ELR (cell line): ENCODE measurements around the gene ZSCAN12.
"Not testable (repeated sequence)": the region's sequence is repeated elsewhere in the genome, so short reads cannot be mapped to it uniquely, and the experiment has no call there.

Experiments
- DNase-seq: peaks from one replicate; pipeline ENCODE4 v3.0.0-alpha.2; 2015; ENCODE audit warnings: low read depth

The ZSCAN12 gene

DNA sequence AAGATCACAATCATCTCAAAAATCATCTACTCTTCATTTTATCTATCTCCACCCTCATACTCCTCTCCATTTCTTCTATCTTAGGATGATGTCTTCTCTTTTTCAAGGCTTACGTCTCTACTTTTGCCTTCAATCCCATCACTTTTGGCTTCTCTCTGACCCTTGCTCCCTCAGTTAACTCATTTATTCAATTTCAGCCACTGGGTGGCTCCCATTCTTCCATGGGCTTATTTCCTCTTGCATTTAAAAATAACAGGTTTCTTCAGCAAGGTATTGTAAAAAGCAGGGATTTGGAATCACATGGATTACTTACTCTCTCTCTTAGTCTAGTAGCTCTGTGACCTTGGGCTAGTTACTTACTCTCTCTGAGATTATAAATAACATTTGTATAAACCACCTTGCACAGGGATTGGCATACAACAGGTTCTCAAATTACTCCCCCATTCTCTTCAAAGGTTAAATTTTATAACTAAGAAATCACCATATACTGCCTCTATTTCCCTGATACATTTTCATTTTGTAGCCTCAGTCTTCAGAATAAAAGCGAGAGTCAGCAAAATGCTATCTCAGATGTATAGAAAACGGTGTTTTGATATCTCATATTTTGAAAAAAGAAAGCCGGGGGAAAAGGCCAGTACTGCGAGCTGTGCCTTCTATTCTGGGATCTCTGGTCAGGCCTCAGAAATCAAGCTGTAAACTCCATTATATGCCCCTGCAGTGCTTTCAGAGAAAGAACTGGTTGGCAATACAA, 5.5 kb downstream of the ZSCAN12 start:
- DNase-seq: peak; percentile 38

DNA sequence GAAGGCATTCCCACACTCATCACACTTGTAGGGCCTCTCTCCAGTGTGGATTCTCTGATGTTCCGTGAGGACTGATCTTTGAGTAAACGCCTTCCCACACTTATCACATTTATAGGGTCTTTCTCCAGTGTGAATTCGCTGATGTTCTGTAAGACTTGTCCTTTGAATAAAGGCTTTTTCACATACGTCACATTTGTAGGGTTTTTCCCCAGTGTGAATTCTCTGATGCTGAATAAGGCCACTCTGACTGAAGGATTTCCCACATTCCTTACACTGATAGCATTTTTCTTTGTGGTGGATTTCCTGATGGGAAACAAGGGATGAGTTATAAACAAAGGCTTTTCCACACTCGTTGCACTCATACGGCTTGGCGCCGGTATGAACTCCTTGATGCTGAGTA, 8.9 kb downstream of the ZSCAN12 start:
- DNase-seq: no peak

DNA sequence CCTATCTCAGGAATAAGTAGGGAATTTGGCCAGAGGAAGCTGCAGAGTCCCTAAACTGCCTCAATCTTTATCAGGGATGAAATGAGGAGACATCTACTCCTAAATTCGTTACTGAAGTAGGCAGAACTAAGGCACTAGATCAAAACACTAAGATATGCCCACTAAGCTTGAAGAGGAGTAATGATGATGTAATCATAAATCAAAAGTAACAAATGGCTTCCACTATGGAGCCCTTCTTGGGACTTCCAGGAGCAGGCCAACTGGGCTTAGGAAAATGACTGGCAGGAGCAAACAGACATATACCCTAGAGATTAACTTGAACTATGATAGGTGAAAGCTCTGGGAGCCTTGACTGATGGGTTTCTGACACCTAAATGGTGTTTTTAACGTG, 15.4 kb downstream of the ZSCAN12 start:
- no peak for DNase-seq

DNA sequence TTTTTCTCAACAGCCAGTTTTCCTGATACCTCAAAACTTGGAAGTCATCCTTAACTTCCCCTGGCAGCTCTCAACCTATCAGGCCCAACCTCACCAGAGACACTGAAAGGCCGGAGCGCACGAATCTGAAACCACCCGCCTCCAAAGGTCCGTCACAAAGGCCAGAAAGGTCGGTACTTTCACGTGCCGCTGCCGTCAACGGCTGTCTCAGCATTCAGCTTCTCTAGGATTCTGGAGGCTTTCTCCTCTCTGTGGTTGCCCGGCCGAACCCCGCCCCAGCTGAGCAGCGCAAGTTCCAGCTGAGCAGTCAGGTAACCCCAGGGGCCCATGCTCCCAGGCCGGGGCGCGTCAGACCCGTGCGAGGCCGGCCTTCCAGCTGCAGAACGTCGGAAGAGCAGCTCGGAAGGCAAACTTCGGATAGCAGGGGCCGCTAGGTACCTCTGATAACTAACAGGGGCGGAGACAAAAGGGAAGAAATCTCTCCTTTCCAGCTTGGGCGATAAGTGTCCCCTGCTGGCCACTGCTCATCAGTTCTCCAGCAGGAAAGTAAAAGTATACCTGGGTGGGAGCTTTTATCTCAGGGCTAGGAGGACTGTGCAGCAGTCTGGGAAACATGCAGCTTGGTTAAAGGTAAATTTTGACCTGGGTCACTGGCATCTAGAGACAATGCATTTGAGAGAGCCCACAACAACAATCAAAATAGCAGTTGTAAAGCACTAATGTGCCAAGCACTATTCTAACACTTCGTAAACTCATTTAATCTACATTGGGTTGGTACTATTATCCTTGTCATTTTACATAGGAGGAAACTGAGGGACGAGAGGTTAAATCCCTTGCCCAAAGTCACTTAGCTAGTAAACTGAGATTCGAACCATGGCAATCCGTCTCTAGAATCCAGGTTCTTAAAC, 16.1 kb downstream of the ZSCAN12 start:
- peak; percentile 43 for DNase-seq

DNA sequence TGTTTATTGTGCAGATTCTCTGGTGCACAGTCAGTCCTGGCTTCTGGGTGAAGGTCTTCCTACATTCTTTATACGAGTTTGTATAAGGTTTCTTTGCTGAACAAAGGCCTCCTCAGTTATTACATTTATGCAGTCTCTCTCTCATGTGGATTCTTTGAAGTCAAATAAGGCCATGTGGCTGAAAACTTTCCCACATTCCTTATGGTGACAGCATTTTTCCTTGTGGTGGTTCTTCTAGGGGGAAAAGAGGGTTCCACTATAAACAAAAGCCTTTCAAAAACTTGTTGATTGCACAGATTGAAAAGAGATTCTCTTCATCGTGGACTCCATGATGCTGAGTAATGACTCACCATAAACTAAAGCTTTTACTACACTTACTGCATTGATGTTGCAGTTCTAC, 19.2 kb downstream of the ZSCAN12 start:
- no peak for DNase-seq

DNA sequence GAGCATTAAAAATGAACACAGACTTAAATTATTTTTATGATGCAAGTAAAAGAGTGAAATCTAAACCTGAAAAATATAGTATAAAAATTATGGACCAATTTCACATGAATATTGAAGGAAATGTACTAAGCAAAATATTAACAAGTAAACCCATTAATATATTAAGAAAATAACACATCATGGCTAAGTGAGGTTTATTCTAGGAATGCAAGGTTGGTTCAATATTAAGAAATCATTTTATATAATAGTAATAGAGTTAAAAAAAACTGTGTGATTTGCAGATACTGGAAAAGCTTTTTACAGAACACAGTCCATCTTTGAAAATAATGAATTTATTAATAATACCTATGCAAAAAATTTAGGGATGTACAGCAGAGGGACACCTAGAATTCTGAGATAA, 20.9 kb downstream of the ZSCAN12 start:
- no peak for DNase-seq

DNA sequence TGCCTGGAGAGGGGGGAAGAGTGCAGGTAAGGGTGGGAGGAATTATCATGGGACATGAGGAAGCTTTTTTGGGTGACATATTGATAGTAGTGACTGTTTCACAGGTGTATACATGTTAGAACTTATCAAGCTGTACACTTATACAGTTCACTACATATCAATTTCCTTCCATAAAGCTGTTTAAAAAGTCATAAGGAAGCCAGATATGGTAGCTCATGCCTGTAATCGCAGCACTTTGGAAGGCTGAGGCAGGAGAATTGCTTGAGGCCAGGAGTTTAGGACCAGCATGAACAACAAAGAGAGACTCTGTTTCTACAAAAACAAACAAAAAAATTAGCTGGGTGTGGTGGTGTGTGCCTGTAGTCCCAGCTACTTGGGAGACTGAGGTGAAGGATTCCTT, 21.7 kb downstream of the ZSCAN12 start:
- DNase-seq: no peak

DNA sequence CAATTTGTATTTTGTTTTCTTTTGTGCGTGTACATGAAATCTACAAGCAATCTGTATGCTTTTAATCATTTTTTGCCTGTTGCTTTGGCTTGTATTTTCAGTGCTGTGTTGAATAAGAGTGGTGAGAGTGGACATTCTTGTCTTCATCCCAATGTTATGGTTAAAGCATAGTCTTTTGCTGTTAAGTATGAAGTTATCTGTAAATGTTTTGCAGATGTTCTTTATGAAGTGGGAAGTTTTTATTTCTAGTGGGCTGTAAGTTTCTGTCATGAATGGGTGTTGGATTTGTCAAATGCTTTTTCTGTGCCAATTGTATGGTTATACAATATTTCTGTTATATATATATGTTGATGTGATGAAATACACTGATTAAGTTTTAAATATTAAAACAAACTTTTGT, 25.6 kb downstream of the ZSCAN12 start:
- DNase-seq: no peak

DNA sequence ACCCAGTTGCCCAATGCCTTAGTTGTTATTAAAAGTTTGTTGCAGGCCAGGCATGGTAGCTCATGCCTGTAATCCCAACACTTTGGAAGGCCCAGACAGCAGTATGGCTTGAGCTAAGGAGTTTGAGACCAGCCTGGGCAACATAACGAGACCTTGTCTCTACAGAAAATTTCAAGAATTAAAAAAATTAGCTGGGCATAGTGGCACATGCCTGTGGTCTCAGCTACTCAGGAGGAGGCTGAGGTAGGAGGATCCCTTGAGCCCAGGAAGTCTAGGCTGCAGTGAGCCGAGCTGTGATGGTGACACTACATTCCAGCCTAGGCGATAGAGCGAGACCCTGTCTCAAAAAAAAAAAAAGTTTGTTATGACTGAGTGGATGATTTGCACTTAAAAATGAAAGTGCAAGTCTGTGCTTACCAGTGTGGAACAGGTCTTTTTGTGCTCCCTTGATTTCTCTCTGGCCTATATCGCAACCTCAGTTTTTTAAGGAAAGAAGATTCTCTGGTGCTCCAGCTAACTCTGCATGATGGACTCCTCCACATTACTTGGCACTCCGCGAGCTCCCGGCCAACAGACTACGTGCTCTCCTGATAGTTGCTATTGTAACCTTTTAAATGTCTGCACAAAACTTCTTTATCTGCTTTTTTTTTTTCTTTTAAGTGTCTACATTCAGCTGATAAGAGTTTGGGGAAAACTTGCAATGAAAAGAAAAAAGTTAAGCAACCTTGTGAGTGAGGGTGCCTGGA, 27.7 kb downstream of the ZSCAN12 start:
- no peak for DNase-seq

DNA sequence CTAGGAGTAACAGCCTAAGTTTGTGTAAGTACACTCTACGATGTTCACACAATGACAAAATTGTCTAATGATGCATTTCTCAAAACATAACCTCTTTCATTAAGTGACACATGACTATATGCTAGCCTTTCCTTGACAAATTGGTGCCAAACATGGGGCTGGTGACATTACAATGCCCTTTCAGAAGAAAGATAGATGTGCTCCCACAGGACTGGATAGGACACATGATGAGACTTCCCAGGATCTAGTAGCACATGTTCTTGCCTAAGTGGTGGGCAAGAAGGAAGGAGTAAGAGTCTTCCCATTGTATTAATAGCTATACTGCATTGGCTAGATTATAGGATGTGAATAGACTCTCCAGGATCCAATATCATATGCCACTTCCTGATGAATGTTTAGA, 28.3 kb downstream of the ZSCAN12 start:
- no peak for DNase-seq

DNA sequence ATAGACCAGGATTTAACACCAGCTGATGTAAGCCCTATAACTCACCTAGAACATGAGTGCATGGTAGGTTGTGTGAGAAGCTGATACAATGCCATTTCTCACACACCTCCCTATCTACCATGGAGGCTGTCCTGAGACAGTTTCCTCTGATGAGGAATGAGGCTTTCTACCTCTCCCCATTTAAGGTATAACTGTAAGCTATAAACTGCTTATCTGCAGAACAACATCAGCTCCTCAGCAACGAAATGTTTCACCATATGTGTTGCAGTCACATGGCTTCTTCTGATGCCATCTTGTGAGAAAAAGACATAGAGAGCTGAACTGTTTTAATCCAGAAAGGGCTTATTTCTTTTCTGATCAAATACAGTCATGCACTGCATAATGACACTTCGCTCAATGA, 29.1 kb downstream of the ZSCAN12 start:
- DNase-seq: no peak

DNA sequence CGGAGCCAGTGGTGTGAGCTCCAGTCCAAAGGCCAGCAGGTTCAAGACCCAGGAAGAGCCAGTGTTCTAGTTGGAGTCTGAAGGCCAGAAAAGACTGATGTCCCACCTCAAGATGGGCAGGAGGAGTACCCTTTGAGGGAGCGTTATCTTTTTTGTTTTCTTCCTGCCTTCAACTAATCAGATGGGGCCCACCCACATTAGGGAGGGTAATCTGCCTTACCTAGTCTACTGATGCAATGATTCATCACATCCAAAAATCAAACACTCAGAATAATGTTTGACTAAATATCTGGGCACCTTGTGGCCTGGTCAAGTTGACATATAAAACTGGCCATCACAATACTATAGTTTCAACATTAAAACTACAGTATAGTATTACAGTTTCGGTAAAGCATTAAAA, 30.1 kb downstream of the ZSCAN12 start:
- no peak for DNase-seq

DNA sequence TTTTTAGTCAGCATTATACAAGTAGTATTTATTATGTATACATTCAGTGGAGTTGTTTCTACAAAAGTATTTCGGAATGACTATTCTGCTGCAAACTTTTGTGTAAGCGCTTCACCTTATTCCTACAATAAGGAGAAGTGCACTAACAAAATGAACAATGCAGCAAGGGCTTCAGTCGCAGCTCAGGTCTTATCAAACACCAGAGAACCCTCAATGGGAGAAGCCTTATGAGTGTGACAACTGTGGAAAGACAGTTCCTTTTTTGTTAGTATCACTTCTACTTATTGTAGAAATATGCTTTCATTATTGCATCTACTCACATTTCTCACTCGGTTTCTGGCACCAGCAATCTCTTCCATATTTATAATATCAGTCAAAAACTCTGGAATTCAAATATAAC, 31.0 kb downstream of the ZSCAN12 start:
- DNase-seq: no peak

DNA sequence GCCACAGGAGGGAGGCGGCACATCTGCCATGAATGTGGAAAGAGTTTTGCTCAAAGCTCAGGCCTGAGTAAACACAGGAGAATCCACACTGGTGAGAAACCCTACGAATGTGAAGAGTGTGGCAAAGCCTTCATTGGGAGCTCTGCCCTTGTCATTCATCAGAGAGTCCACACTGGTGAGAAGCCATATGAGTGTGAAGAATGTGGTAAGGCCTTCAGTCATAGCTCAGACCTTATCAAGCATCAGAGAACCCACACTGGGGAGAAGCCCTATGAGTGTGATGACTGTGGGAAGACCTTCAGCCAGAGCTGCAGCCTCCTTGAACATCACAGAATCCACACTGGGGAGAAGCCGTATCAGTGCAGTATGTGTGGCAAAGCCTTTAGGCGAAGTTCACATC, 34.0 kb downstream of the ZSCAN12 start:
- not testable (repeated sequence) for DNase-seq

DNA sequence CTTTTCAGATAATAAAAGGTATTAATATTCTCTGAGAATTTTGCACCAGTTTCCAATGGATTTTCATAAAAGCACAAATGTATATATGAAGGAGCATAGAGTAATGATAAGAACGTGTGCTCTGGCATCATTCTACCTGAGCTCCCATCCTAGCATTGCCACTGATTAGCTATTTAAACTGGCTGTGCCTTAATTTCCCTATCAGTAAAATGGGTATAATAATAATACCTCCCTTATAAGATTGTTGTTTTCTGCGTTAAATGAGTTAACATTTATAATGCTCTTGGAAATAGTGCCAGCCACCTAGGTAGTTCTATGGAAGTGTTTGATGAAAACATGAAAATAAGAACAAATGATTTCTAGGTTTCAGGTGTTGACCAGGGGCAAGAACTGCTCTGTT, 38.6 kb downstream of the ZSCAN12 start:
- no peak for DNase-seq

DNA sequence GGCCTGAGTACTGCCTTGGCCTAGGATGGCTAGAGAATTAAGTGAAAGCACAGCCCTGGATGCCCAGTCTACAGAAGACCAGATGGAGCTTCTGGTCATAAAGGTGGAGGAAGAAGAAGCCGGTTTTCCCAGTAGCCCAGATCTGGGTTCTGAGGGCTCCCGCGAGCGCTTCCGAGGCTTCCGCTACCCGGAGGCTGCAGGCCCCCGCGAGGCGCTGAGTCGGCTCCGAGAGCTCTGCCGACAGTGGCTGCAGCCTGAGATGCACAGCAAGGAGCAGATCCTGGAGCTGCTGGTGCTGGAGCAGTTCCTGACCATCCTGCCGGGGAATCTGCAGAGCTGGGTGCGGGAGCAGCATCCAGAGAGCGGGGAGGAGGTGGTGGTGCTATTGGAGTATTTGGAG, 40.0 kb downstream of the ZSCAN12 start:
- not testable (repeated sequence) for DNase-seq

DNA sequence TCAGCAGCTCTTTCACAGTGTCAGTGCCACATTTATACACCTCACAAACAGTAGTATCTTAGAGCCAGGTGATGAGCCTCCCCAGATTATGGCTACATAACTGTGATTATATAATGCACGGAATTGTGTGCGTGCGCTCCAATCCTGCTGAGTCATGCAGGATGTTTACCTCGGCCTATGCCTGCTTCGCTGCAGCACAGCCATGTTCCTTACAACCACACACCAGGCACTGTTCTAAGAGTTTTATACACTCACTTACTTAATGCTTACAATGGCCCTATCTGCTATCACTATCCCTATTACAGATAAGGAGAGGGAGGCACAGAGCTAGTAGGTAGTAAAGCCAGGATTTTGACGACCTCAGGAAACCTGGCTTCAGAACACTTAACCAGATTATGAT, 42.5 kb downstream of the ZSCAN12 start:
- DNase-seq: peak; percentile 58

DNA sequence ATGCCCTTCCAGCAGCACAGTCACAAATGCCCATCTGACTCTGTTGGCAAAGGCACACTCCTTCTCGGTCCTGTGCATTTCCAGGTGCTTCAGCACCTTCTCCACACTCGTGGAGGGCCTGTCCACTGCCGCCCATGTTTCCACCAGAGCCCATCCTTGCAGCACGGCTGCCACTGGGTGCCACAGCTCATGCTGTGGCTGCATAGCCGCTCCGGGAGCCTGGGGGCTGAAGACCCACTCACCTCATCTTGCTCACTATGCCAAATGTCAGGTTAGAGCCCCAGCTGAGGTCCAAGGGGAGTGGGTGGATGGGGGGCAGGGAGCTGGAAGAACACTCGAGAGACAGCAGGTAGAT, 42.9 kb downstream of the ZSCAN12 start:
- DNase-seq: no peak

DNA sequence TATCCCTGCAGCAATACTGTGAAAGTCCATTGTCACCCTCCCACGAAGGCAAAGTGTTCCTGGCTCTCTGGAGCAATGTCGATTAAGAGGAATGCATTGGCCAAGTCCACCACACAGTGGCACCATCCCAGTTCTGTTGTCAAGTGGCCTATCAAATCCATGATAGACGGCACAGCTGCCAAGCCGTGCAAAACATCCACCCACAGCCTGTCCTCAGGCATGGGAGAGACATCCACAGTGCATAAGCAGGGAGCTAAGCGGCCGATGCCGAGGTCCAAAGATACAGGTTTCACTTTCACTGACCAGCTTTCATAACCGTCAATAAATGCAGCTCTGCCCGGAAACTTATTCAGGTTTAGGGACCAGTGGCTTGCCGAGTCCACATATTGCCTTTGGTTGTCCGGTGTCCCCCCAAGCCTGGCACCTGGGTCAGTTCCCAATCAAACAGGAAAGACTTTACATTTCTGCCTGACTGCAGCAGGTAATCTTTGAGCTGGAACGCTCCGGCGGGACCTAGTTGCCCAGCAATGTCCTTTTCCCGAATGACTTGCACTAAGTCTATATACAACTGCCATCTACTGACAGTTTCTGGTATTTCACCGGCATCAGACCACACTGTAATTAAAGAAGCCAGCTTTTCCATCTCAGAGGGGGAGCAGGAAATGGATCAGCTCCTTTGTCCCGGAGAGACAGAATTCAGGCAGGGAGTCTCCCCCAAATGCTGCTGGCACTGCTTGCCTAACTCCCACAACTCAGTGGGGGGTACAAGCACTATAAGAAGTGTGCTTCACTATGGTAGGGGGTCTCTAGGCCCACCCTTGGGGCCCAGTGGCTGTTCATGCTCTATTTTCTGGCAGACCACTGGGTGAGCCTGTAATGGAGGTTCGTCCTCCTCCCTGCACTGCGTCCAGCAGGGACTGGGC, 43.5 kb downstream of the ZSCAN12 start:
- DNase-seq: peak; percentile 93

DNA sequence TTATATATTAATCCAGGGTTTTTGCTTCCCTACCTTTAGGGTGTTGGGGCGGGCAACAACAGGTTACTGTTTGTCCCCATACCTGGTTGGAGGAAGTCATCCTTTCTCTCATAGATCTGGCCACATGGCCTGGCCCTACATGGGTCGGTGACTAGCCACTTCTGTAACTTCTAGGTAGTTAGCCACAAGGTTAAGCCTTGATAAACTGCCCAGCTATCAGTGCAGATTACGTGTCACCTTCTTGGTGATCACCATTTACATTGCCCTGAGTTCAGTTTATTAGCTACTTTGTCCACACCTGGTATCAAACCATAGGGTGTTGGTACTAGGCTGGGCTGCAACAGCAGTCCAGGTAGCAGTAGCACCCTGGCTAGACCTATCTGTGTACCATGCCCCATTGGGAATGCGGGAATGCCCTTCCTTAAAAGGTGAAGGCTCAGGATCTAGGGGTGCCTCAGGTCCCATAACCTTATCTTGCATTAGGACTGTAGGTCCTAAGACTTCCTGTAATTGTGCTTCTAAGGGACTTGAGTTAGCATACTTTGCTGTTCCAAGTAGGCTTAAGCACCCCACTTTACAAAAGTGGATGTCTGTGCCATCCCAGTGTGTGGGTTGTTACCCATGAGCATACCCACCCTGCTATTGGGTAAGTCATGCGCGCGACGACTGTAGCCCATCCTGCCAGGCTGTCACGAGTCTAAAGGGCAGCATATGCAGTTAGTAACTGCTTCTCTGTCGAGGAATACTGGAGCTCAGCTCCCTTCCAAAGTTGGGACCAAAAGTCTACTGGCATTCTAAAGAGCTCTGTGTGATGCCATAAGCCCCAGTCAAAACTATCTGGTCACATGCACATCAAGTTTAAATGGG, 44.6 kb downstream of the ZSCAN12 start:
- no peak for DNase-seq
